NCI-H1694 treated with DMSO at 0.1 percent for 48 hours (cell line): ENCODE data around the gene C2CD2.

Experiments used
- DNase-seq: peaks from one replicate; lab custom pipeline; 2025; lab: John Stamatoyannopoulos, UW

Gene C2CD2

GRCh38 chr21:41932576-41933312 is 21.1 kb downstream of the C2CD2 start:
- DNase-seq: no peak

GRCh38 chr21:41932191-41932575 is 21.6 kb downstream of the C2CD2 start:
- DNase-seq: no peak

GRCh38 chr21:41931041-41931451 is 22.8 kb downstream of the C2CD2 start:
- no peak for DNase-seq

- DNase-seq: no peak
These were observed 24.6 kb downstream of the C2CD2 start for GRCh38 chr21:41929248-41929647.

GRCh38 chr21:41928621-41929220 is 25.1 kb downstream of the C2CD2 start:
- DNase-seq: no peak

- no peak for DNase-seq
These were observed 25.9 kb downstream of the C2CD2 start for GRCh38 chr21:41927727-41928409.

- no peak for DNase-seq
These were observed 27.0 kb downstream of the C2CD2 start for GRCh38 chr21:41926807-41927171.

- no peak for DNase-seq
These were observed 27.6 kb downstream of the C2CD2 start for GRCh38 chr21:41926117-41926806.

- DNase-seq: no peak
These were observed 28.1 kb downstream of the C2CD2 start for GRCh38 chr21:41925767-41926116.

- no peak for DNase-seq
These were observed 29.5 kb downstream of the C2CD2 start for GRCh38 chr21:41924368-41924754.

- no peak for DNase-seq
These were observed 30.0 kb downstream of the C2CD2 start for GRCh38 chr21:41923631-41924367.

GRCh38 chr21:41923186-41923585 is 30.6 kb downstream of the C2CD2 start:
- DNase-seq: no peak

- no peak for DNase-seq
These were observed 32.8 kb downstream of the C2CD2 start for GRCh38 chr21:41921021-41921420.

GRCh38 chr21:41920476-41920875 is 33.3 kb downstream of the C2CD2 start:
- no peak for DNase-seq

- DNase-seq: no peak
These were observed 34.0 kb downstream of the C2CD2 start for GRCh38 chr21:41919666-41920398.

- DNase-seq: no peak
These were observed 35.1 kb downstream of the C2CD2 start for GRCh38 chr21:41918561-41919358.

GRCh38 chr21:41917531-41917930 is 36.3 kb downstream of the C2CD2 start:
- DNase-seq: no peak

- DNase-seq: no peak
These were observed 36.9 kb downstream of the C2CD2 start for GRCh38 chr21:41916888-41917433.

GRCh38 chr21:41914965-41915364 is 38.9 kb downstream of the C2CD2 start:
- DNase-seq: no peak

- DNase-seq: no peak
These were observed 39.5 kb downstream of the C2CD2 start for GRCh38 chr21:41914358-41914757.
